Heart left ventricle (tissue), 13 donors: ENCODE results near the gene MOK.

ENCODE experiments used
- CTCF ChIP-seq, 12 donors: fragments of 200-600 bp; sonication (generic) in 4 of 12; IDR thresholded peaks; one replicate each; pipeline versions ENCODE4 v1.5.0 to v1.8.0; 2018 to 2022; ENCODE audit warnings: antibody characterized with exemption in 12 of 12, mild to moderate bottlenecking in 5 of 12
- POLR2A ChIP-seq, 2 donors: fragments of 450-650 bp; IDR thresholded peaks; one replicate each; pipeline ENCODE4 v1.6.1; 2017; ENCODE audit warnings: antibody characterized with exemption in 2 of 2, mild to moderate bottlenecking in 2 of 2, moderate library complexity in 2 of 2
- donor health status: ischemic (EF 13 %, LVEDD 7.1; RV severe dilation, severe dysfunction).
- donor health status: DM: no; HTN: yes; CAD: no.
- donor health status: DM: no; HTN: no; CAD: no.
- donor health status: ischemic (EF 25% LVEDD 6.9; RV normal size, moderate dysfunction).
- donor health status: ischemic (EF 25% LVEDD 5.7; RV mildly dilated, moderate dysfunction).
- donor health status: ischemic (EF 35%, LVEDD 5.7; RV mildly dilated, moderate dysfunction).
- donor health status: nonischemic (EF 11% LVEDD 7.7; RV severe dilation, severe dysfunction).
- donor health status: DM: yes; HTN: yes; CAD: no.
- donor health status: PGD.
- donor health status: ischemic (EF 29% LVEDD 5.4; RV normal size, mild dysfunction).
- donor health status: nonischemic (EF 23%, LVEDD 6.1; RV moderate dilation, normal function).

GRCh38 chr14:102279282-102279681, 25.7 kb downstream of the MOK start:
- TF ChIP-seq CTCF (IDR thresholded peaks at IDR 0.05), result no peak
- TF ChIP-seq POLR2A (IDR thresholded peaks at IDR 0.05), result no peak
